K562 treated with DMSO at 1 percent for 48 hours (cell line): ENCODE data around the gene GOLGA8F. TPM values are rescaled to one million over a fixed set of nuclear protein-coding genes. Genes with fewer than 3 reads are reported as not detected.

ENCODE experiments used
- total RNA-seq: library from RNA; unstranded; fragments of 300-600 nt; gene quantifications from 2 replicates; pipeline ENCODE4 v1.2.3, GENCODE V29; 2022; ENCODE audit warnings: low replicate concordance; ENCODE audit errors: extremely low read depth

The GOLGA8F gene, protein sequence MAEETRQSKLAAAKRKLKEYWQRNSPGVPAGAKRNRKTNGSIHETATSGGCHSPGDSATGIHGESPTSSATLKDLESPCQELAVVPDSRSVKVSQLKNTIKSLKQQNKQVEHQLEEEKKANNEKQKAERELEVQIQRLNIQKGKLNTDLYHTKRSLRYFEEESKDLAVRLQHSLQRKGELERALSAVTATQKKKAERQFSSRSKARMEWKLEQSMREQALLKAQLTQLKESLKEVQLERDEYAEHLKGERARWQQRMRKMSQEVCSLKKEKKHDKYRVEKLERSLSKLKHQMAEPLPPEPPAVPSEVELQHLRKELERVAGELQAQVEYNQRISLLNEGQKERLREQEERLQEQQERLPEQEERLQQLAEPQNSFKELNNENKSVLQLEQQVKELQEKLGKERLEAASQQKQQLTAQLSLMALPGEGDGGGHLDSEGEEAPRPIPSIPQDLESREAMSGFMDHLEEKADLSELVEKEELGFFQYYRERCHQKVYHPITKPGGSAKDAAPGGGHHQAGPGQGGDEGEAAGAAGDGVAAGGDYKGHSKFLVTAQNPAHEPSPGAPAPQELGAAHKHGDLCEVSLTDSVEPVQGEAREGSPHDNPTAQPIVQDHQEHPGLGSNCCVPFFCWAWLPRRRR
- not detected in 2 replicates for total RNA-seq

DNA sequence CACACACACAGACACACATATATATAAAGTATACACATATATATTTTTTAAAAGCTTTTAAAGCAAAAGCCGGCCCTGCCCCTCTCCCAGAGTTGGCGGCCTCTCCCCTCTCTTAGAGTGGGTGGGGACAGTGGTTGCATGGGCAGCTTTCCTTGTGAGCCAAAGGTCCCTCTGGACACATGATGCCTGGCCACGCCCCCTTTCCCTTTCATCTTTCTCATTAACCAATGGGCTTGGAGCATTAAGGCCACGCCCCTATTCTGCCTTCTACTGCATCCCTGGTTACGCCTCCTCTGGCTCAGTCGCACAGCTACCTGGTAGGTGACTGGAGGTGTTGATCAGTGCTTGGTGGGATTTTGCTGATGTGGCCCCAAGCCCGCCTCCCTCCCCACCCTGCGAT is at the start of gene GOLGA8F:
Gene GOLGA8F, plus strand, starts transcription at position 301 of the 400 bp plus-strand sequence. Its CDS starts 98 bp downstream, at position 399.

GRCh38 chr15:28357984-28358383 is 20.5 kb upstream of the GOLGA8F start, which contains the start of gene GOLGA6L24:
Gene GOLGA6L24 (minus strand): TSS chr15:28358084. CDS start chr15:28358023, 61 bp downstream.

Other genes starting within 250 kb of the GOLGA8F start
- not detected in 2 replicates for gene HERC2, start 56.5 kb upstream of the GOLGA8F start, total RNA-seq
- gene GOLGA6L24, start 20.6 kb upstream of the GOLGA8F start, total RNA-seq: not detected in 2 replicates
- not detected in 2 replicates for gene GOLGA8G, start 154.3 kb downstream of the GOLGA8F start, total RNA-seq
- not detected in 2 replicates for gene GOLGA6L25, start 174.9 kb downstream of the GOLGA8F start, total RNA-seq